GM19324 (cell line): ENCODE results near the gene EPB41L3.
"Not testable (repeated sequence)": the region's sequence is repeated elsewhere in the genome, so short reads cannot be mapped to it uniquely, and the experiment has no call there.

Experiments
- ATAC-seq: cut with Tn5 transposase; IDR thresholded peaks from one replicate; pipeline ENCODE4 v1.9.1; 2021; ENCODE audit warnings: mild to moderate bottlenecking, moderate library complexity; ENCODE audit not compliant: unreplicated experiment, low FRiP score

EPB41L3 gene

GRCh38 chr18:5503740-5504139 lies 40.1 kb downstream of the EPB41L3 start:
- no peak for ATAC-seq

- ATAC-seq: no peak
Observed at GRCh38 chr18:5500158-5500939, 43.4 kb downstream of the EPB41L3 start.

GRCh38 chr18:5498452-5498851 lies 45.3 kb downstream of the EPB41L3 start:
- ATAC-seq: no peak

- ATAC-seq: no peak
Observed at GRCh38 chr18:5496305-5496704, 47.5 kb downstream of the EPB41L3 start.

- no peak for ATAC-seq
Observed at GRCh38 chr18:5490753-5491480, 52.9 kb downstream of the EPB41L3 start.

GRCh38 chr18:5488844-5489243 lies 55.0 kb downstream of the EPB41L3 start:
- ATAC-seq: no peak

- ATAC-seq: not testable (repeated sequence)
Observed at GRCh38 chr18:5488044-5488443, 55.8 kb downstream of the EPB41L3 start.

- no peak for ATAC-seq
Observed at GRCh38 chr18:5484526-5484925, 59.3 kb downstream of the EPB41L3 start.

- no peak for ATAC-seq
Observed at GRCh38 chr18:5481621-5482020, 62.2 kb downstream of the EPB41L3 start.

GRCh38 chr18:5478261-5478660 lies 65.5 kb downstream of the EPB41L3 start:
- ATAC-seq: no peak

- no peak for ATAC-seq
Observed at GRCh38 chr18:5476961-5477800, 66.6 kb downstream of the EPB41L3 start.

GRCh38 chr18:5475267-5475666 lies 68.5 kb downstream of the EPB41L3 start:
- ATAC-seq: no peak

GRCh38 chr18:5469340-5469739 lies 74.5 kb downstream of the EPB41L3 start:
- no peak for ATAC-seq

- no peak for ATAC-seq
Observed at GRCh38 chr18:5468394-5468793, 75.4 kb downstream of the EPB41L3 start.

- ATAC-seq: no peak
Observed at GRCh38 chr18:5467671-5468070, 76.1 kb downstream of the EPB41L3 start.

GRCh38 chr18:5466256-5466655 lies 77.5 kb downstream of the EPB41L3 start:
- no peak for ATAC-seq

- no peak for ATAC-seq
Observed at GRCh38 chr18:5464251-5464650, 79.5 kb downstream of the EPB41L3 start.

GRCh38 chr18:5463831-5464230 lies 80.0 kb downstream of the EPB41L3 start:
- no peak for ATAC-seq

- no peak for ATAC-seq
Observed at GRCh38 chr18:5463390-5463789, 80.4 kb downstream of the EPB41L3 start.

- no peak for ATAC-seq
Observed at GRCh38 chr18:5462227-5462626, 81.6 kb downstream of the EPB41L3 start.

- no peak for ATAC-seq
Observed at GRCh38 chr18:5461041-5461440, 82.8 kb downstream of the EPB41L3 start.
